SH-SY5Y (cell line): Measurements from ENCODE around the gene FLVCR2.

Source experiments
- GATA2 ChIP-seq: IDR thresholded peaks from 2 replicates; pipeline ENCODE4 v1.6.1; 2011; ENCODE audit warnings: mild to moderate bottlenecking, low read depth, low read length
- GATA3 ChIP-seq: IDR thresholded peaks from 2 replicates; pipeline ENCODE4 v1.6.1; 2011; ENCODE audit warnings: low read depth, mild to moderate bottlenecking, low read length, moderate library complexity

DNA sequence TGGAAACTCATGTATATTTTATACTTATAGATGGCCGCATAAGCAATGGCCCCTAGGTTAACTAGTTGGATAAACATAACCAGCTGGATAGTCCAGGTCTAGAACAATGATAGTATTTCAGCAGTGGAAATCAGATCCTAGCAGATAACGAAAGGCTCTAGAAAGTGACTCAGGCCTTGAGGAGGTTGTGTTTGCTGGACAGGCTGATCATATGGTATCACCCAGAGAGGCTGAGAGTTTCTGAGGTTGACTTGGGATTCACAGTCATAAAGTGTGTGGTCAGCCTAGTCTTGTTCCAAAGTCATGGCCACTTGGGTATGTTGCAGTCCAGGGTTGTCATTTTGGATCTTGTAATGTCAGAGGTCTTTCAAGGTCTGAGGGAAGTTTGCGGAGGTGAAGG lies 16.8 kb downstream of the FLVCR2 start:
- TF ChIP-seq GATA2 (no peak), GATA3 (no peak)
